ENCODE measurements around the gene ERCC8.

Gene ERCC8

DNA sequence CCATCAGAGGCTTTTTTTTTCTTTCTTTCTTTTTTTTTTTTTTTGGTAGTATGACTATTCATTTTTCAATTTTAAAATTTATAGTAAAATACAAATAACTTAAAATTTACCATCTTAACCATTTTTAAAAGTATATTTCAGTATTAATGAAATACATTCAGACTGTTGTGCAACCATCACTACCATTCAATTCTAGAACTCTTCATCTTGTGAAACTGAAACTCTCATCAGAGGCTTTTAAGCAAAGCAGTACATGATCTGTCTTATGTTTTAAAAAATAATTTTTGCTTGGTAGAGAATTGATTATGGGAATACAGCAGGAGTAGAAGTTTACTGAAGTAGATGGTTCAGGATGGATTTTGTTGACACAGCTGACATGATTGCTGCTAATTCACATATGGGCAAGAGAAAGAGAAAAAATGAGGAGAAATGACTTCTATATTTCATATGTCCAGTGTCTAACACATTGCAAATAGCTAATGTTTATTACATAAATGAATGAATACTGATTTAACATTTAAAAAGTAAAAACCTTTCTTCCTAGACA lies 114.2 kb downstream of the ERCC8 start (continued):
- no peak for TF ChIP-seq ZNF548 (tag by site-specific recombination; IDR thresholded peaks at IDR 0.05)

DNA sequence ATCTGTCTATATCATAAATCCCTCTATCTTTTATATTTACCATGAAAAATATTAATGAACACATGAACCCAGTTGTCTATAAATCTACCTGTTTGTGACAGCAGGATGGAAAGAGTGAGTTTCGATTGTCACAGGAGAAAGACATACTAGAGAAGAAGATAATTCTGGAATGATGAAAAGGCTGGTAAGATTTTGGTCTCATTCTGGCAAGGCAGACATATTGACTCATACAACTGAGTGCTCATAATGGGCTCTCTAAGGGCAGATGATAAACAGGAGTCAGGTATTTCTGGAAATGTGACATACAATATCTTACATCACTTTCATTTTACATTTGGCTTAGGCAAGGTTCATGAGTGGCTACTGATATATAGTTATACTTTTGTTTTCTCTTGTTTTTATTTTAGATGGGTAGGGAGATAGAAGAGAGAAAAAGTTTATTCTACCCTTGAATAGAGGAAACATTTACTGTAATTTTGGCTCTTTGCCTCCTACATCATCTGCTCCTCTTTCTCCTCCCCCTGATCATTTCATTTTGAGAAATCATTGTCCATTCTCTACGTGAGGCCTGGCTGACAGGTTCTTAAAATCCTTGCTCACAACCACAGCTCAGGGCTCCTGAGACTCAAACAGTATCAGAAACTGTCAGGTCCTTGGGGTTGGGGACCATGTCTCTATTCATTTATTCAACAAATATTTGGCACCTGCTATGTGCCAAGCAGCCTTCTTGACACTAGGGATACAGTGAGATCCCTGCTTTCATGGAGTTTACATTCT lies 115.2 kb downstream of the ERCC8 start:
- Histone ChIP-seq H3K27ac (ENCODE audit: extremely low read depth, low read depth, low read length) (no peak overlapping the region), H3K36me3 (ENCODE audit: control insufficient read depth in 2 of 2, insufficient read depth in 1 of 2, low read length in 2 of 2) (no peaks in the 10 kb centered on the region), H3K9me3 (ENCODE audit: control insufficient read depth, insufficient read depth, low read depth, low read length) (no peaks in the 10 kb centered on the region), H3K4me3 (ENCODE audit: low read depth, low read length) (no peak overlapping the region), H3K4me1 (ENCODE audit: control insufficient read depth, insufficient read depth, low read length) (no peaks in the 10 kb centered on the region)
- ChIA-PET CTCF (interaction anchor here (1.0 kb wide), 1 partner anchor 14 kb away, joined by 4 read pairs; the partner anchor contains the start of gene ELOVL7), POLR2A (no interaction called here)
- TF ChIP-seq, protein P1, sequence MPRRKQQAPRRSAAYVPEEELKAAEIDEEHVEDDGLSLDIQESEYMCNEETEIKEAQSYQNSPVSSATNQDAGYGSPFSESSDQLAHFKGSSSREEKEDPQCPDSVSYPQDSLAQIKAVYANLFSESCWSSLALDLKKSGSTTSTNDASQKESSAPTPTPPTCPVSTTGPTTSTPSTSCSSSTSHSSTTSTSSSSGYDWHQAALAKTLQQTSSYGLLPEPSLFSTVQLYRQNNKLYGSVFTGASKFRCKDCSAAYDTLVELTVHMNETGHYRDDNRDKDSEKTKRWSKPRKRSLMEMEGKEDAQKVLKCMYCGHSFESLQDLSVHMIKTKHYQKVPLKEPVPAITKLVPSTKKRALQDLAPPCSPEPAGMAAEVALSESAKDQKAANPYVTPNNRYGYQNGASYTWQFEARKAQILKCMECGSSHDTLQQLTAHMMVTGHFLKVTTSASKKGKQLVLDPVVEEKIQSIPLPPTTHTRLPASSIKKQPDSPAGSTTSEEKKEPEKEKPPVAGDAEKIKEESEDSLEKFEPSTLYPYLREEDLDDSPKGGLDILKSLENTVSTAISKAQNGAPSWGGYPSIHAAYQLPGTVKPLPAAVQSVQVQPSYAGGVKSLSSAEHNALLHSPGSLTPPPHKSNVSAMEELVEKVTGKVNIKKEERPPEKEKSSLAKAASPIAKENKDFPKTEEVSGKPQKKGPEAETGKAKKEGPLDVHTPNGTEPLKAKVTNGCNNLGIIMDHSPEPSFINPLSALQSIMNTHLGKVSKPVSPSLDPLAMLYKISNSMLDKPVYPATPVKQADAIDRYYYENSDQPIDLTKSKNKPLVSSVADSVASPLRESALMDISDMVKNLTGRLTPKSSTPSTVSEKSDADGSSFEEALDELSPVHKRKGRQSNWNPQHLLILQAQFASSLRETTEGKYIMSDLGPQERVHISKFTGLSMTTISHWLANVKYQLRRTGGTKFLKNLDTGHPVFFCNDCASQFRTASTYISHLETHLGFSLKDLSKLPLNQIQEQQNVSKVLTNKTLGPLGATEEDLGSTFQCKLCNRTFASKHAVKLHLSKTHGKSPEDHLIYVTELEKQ (tag by site-specific recombination; IDR thresholded peaks at IDR 0.05; ENCODE audit: borderline replicate concordance): no peak
- TF ChIP-seq PRDM1 (tag by site-specific recombination; IDR thresholded peaks at IDR 0.05): 0 out of 2 replicates have a peak, but pooled peaks have one; percentile 9
- no peak for TF ChIP-seq ZFP3 (tag by site-specific recombination; IDR thresholded peaks at IDR 0.05; ENCODE audit: low read depth)

DNA sequence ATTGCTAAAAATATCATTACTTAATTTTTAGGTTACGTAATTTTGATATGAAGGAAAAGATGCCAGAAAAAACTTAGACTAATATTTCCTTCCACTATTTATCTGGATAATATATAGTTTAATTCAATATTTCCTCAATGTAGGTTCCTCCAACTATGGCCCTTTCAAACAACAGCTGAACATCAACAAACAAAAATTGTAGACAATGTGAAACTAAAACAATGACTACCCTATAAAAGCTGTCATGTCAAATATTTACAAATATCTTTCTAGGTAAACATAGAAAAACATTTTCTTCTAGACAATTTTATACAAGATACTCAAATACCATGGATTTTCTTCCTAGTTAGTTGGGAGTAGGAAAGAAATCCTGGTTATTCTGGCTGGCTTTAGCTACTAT lies 117.7 kb downstream of the ERCC8 start:
- POLR2A ChIA-PET: no interaction called here
- no peaks in the 10 kb centered on the region for H3K36me3 ChIP-seq (ENCODE audit: control insufficient read depth in 2 of 2, insufficient read depth in 1 of 2, low read length in 2 of 2)
- H3K9me3 ChIP-seq (ENCODE audit: control insufficient read depth, insufficient read depth, low read depth, low read length): no peaks in the 10 kb centered on the region
- no peak overlapping the region for H3K4me3 ChIP-seq (ENCODE audit: low read depth, low read length)
- CTCF ChIA-PET: no interaction called here
- H3K27ac ChIP-seq (ENCODE audit: extremely low read depth, low read depth, low read length): no peak overlapping the region
- TF ChIP-seq ZNF561 (tag by site-specific recombination; IDR thresholded peaks at IDR 0.05; ENCODE audit: borderline replicate concordance) (no peak), ZNF654 (tag by site-specific recombination; IDR thresholded peaks at IDR 0.05; ENCODE audit: low read depth) (no peak), ZNF521 (tag by site-specific recombination; IDR thresholded peaks at IDR 0.05) (no peak)
- no peaks in the 10 kb centered on the region for H3K4me1 ChIP-seq (ENCODE audit: control insufficient read depth, insufficient read depth, low read length)

DNA sequence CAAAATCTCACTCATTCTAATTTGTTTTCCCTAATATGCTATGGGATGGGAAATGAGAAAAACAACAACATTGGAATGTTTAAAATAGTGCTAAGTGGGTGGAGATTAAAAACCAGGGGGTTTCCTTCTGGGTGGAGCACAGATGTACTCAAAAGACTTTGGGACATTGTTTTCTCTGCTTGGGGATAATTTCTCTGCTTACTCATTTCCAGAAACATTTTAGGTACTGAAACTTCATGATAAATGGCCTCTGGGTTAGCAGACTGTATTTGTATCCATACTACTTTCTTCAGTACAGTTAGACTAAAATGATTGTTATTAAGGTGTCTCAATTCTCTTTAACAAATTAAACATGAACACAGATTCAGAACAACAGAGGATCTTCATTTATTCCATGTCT lies 118.2 kb downstream of the ERCC8 start:
- CTCF ChIA-PET: no interaction called here
- TF ChIP-seq ZNF175 (tag by site-specific recombination; IDR thresholded peaks at IDR 0.05) (no peak), ZNF777 (tag by site-specific recombination; IDR thresholded peaks at IDR 0.05; ENCODE audit: borderline replicate concordance) (no peak)

More for the DNA sequence above, 118.2 kb downstream of the ERCC8 start:
- Histone ChIP-seq H3K4me1 (ENCODE audit: control insufficient read depth, insufficient read depth, low read length) (no peaks in the 10 kb centered on the region), H3K4me3 (ENCODE audit: low read depth, low read length) (no peak overlapping the region), H3K36me3 (ENCODE audit: control insufficient read depth in 2 of 2, insufficient read depth in 1 of 2, low read length in 2 of 2) (no peaks in the 10 kb centered on the region), H3K9me3 (ENCODE audit: control insufficient read depth, insufficient read depth, low read depth, low read length) (no peaks in the 10 kb centered on the region), H3K27ac (ENCODE audit: extremely low read depth, low read depth, low read length) (no peak overlapping the region)
- POLR2A ChIA-PET: no interaction called here
